ENCODE results near the gene CLTCL1. TPM values are rescaled to one million over a fixed set of nuclear protein-coding genes. Genes with fewer than 3 reads are reported as not detected.
A peak's percentile ranks its signal among the peaks of the same experiment; 100 is the strongest.

CLTCL1 gene
- total RNA-seq, 4 donors from 2014 or later: 1.0 to 20.5 (median 11.4) TPM

- H3K27ac ChIP-seq: no peak overlapping the region
- no peaks in the 10 kb centered on the region for H3K9me3 ChIP-seq
- H3K4me3 ChIP-seq: no peak overlapping the region
- no peaks in the 10 kb centered on the region for H3K27me3 ChIP-seq
- TF ChIP-seq CTCF (IDR thresholded peaks at IDR 0.05): no peak
- no peak for TF ChIP-seq POLR2A (IDR thresholded peaks at IDR 0.05)
- DNase-seq: no peak
- peaks cover 0 to 9% of the 10 kb centered on the region in 2 donors for H3K4me1 ChIP-seq
- H3K36me3 ChIP-seq: no peaks in the 10 kb centered on the region
- intact Hi-C loops (cut with DNase I; ENCODE audit: low total_unique reads): no loop called here
Observed at GRCh38 chr22:19180740-19181410, 110.6 kb downstream of the CLTCL1 start.

- TF ChIP-seq CTCF (IDR thresholded peaks at IDR 0.05) (no peak), POLR2A (IDR thresholded peaks at IDR 0.05) (no peak)
- no peaks in the 10 kb centered on the region for H3K36me3 ChIP-seq
- H3K27ac ChIP-seq: peak overlapping the region in 1 of 2 donors; percentile 94
- H3K4me3 ChIP-seq: no peak overlapping the region
- no peaks in the 10 kb centered on the region for H3K9me3 ChIP-seq
- H3K27me3 ChIP-seq: no peaks in the 10 kb centered on the region
- no peak for DNase-seq
- intact Hi-C loops (cut with DNase I; ENCODE audit: low total_unique reads): no loop called here
- H3K4me1 ChIP-seq: peaks cover 0 to 9% of the 10 kb centered on the region in 2 donors
Observed at GRCh38 chr22:19180234-19180633, 111.3 kb downstream of the CLTCL1 start.

GRCh38 chr22:19179497-19180048 lies 111.9 kb downstream of the CLTCL1 start:
- H3K27me3 ChIP-seq: no peaks in the 10 kb centered on the region
- H3K27ac ChIP-seq: peak overlapping the region; percentile 82 to 94
- H3K9me3 ChIP-seq: no peaks in the 10 kb centered on the region
- no peaks in the 10 kb centered on the region for H3K36me3 ChIP-seq
- peak; percentile 59 to 77 (median 73) for TF ChIP-seq CTCF (IDR thresholded peaks at IDR 0.05)
- no peak for TF ChIP-seq POLR2A (IDR thresholded peaks at IDR 0.05)
- H3K4me3 ChIP-seq: peak overlapping the region; percentile 44 to 80
- intact Hi-C loops (cut with DNase I; ENCODE audit: low total_unique reads): no loop called here
- peaks cover 0 to 15% of the 10 kb centered on the region in 2 donors for H3K4me1 ChIP-seq
- DNase-seq: peak; percentile 77 to 78

- peaks cover 0 to 16% of the 10 kb centered on the region in 2 donors for H3K4me1 ChIP-seq
Observed at GRCh38 chr22:19178657-19179496, 112.6 kb downstream of the CLTCL1 start, which contains the start of gene SLC25A1. SLC25A1 (minus strand) TSS chr22:19178736; CDS start chr22:19178673, 63 bp downstream.

More at GRCh38 chr22:19178657-19179496, 112.6 kb downstream of the CLTCL1 start, which contains the start of gene SLC25A1:
- Histone ChIP-seq H3K36me3 (no peaks in the 10 kb centered on the region), H3K9me3 (no peaks in the 10 kb centered on the region), H3K27me3 (no peaks in the 10 kb centered on the region), H3K4me3 (peak within 1 kb of the TSS; percentile 44 to 80), H3K27ac (peak within 1 kb of the TSS; percentile 82 to 94)
- TF ChIP-seq POLR2A (IDR thresholded peaks at IDR 0.05) (peak; percentile 60 to 80), CTCF (IDR thresholded peaks at IDR 0.05) (no peak)
- intact Hi-C loops (cut with DNase I; ENCODE audit: low total_unique reads): no loop called here
- peak; percentile 89 to 91 for DNase-seq
